ENCODE measurements around the gene ABAT.
"Not testable (repeated sequence)": the region's sequence is repeated elsewhere in the genome, so short reads cannot be mapped to it uniquely, and the experiment has no call there.

The ABAT gene

GRCh38 chr16:8751481-8752311 lies 77.3 kb downstream of the ABAT start:
- no peak for DNase-seq

GRCh38 chr16:8752706-8753105 lies 78.3 kb downstream of the ABAT start:
- DNase-seq: no peak

- no peak for DNase-seq
Observed at GRCh38 chr16:8753416-8754054, 79.1 kb downstream of the ABAT start.

- DNase-seq: no peak
Observed at GRCh38 chr16:8756755-8757154, 82.3 kb downstream of the ABAT start.

- no peak for DNase-seq
Observed at GRCh38 chr16:8758022-8758421, 83.6 kb downstream of the ABAT start.

GRCh38 chr16:8760021-8760420 lies 85.6 kb downstream of the ABAT start:
- DNase-seq: no peak

GRCh38 chr16:8761078-8761477 lies 86.7 kb downstream of the ABAT start:
- no peak for DNase-seq

- no peak for DNase-seq
Observed at GRCh38 chr16:8762254-8762653, 87.8 kb downstream of the ABAT start.

GRCh38 chr16:8763083-8763482 lies 88.7 kb downstream of the ABAT start:
- no peak for DNase-seq

- no peak for DNase-seq
Observed at GRCh38 chr16:8763899-8764298, 89.5 kb downstream of the ABAT start.

GRCh38 chr16:8764525-8765250 lies 90.3 kb downstream of the ABAT start:
- no peak for DNase-seq

GRCh38 chr16:8767176-8767575 lies 92.8 kb downstream of the ABAT start:
- no peak for DNase-seq

- DNase-seq: no peak
Observed at GRCh38 chr16:8768283-8768682, 93.9 kb downstream of the ABAT start.

GRCh38 chr16:8768692-8769091 lies 94.3 kb downstream of the ABAT start:
- no peak for DNase-seq

GRCh38 chr16:8773537-8773936 lies 99.1 kb downstream of the ABAT start:
- no peak for DNase-seq

GRCh38 chr16:8774208-8774607 lies 99.8 kb downstream of the ABAT start:
- DNase-seq: no peak

- no peak for DNase-seq
Observed at GRCh38 chr16:8775359-8775758, 100.9 kb downstream of the ABAT start.

- DNase-seq: no peak
Observed at GRCh38 chr16:8776129-8776584, 101.7 kb downstream of the ABAT start.

- no peak for DNase-seq
Observed at GRCh38 chr16:8777217-8777616, 102.8 kb downstream of the ABAT start.

GRCh38 chr16:8781797-8782196 lies 107.4 kb downstream of the ABAT start:
- no peak for DNase-seq

- DNase-seq: no peak
Observed at GRCh38 chr16:8782673-8783072, 108.3 kb downstream of the ABAT start.

- no peak for DNase-seq
Observed at GRCh38 chr16:8785408-8785807, 111.0 kb downstream of the ABAT start.

- not testable (repeated sequence) for DNase-seq
Observed at GRCh38 chr16:8786316-8786715, 111.9 kb downstream of the ABAT start.
